HG03575 (cell line): ENCODE data around the gene TAL2.

Experiments
- ATAC-seq: cut with Tn5 transposase; IDR thresholded peaks from one replicate; pipeline ENCODE4 v1.9.1; 2021; ENCODE audit not compliant: unreplicated experiment, insufficient number of reproducible peaks, low FRiP score; ENCODE audit errors: extremely low read depth

The TAL2 gene

DNA sequence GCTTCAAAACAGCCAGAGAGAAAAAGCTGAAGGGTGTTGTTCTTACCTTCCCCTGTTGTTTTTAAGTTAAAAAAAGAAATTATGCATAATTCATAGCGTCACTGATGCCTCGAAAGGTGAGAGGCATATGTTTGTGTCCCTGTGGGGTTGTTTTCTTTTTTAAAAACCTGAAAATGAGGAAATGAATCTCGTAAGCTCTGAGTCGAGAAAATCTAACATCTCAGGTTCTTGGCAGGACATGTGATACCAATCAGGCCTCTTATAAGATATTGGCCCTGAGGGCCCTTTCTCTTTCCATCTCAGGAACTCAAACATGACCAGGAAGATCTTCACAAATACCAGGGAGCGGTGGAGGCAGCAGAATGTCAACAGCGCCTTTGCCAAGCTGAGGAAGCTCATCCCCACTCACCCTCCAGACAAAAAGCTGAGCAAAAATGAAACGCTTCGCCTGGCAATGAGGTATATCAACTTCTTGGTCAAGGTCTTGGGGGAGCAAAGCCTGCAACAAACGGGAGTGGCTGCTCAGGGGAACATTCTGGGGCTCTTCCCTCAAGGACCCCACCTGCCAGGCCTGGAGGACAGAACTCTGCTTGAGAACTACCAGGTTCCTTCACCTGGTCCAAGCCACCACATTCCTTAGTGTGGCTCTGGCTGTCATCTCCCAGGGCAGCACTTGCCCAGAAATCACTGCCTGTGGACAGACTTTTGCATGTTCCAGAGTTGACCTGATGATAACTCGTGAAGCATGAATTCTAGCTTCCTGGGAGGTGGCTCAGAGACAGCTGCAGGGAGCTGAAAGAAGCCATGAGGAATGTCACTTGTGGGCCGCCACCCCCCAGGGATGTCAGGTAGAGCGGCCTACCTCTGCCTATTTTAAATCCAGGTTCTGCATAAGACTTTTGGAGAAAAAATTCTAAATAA lies at the start of gene TAL2:
TSS of gene TAL2 (plus strand) at position 274 of the 921 bp plus-strand sequence. CDS start at position 314, 40 bp downstream.
- no peak for ATAC-seq

DNA sequence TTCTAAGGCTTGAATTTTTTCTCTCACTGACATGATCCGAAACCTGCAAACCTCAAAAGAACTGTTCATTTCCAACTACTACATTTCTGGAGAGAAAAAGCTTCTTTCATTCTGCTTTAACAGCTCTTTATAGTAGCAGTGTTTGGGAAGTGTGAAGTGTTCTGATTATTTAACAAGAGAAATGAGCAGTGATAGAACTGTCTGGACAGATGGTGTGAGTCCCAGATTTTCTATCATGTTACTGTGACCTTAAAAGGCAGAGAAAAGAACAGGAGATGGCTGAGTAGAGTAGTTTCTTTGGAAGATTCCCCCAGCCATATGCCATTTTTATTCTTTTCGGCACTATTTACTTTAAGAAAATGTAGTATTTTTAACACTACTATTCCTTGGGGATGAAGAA lies 41.3 kb upstream of the TAL2 start:
- no peak for ATAC-seq

DNA sequence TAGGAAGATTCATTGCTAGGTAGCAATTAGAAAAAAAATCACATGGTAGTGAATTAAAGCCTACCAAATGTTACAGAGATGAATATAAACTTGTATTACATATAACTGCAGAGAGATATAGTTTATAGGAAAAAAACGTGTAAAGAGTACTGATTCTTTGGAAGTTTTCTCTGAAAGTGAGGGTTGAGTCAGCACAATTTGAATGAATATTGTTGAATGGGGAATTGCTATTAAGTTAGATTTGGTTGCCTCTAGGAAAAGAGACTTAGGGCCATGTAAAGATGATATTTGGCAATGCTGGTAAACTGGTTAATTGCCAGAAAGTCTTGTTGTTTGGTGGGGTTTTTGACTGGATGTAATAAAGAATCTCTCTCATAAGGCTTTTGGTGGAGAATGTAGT lies 37.2 kb upstream of the TAL2 start:
- ATAC-seq, result no peak

DNA sequence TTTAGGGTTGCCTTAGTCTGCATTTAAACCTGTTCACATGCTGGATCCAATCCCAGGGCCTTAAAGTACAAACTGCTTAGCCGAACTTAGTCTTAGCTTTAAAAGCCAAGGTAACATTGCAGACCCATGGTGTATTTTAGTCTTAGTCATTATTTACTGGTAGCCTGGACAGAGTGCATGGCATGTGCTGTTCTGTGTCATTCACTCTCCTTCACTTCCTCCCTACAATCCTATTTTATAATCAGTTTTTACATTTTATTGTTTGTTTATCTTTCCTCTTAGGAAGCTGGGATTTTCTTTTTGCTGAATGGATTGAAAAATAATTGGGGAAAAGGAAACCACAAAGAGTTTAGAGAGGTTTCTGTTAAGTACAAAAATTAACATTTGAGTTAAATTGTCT lies 29.4 kb upstream of the TAL2 start:
- no peak for ATAC-seq

DNA sequence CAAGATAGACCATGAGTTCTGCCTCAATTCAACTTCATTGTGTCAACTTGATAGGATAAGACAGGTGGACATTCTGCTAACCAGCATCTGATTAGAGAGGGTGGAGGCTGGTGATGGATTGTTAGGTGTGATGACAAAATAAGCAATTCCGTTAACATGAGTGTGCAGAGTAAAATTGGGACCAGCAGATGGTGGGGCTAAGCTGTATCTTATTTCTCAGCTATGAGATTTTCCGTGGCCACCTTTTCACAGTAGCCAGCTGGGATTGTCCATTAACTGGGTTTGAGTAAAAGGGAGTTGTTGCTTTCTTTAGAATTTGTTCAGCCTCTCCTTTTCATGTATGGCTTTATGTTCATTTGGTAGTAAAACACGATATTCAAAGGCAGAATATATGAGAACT lies 28.8 kb upstream of the TAL2 start:
- ATAC-seq, result no peak

DNA sequence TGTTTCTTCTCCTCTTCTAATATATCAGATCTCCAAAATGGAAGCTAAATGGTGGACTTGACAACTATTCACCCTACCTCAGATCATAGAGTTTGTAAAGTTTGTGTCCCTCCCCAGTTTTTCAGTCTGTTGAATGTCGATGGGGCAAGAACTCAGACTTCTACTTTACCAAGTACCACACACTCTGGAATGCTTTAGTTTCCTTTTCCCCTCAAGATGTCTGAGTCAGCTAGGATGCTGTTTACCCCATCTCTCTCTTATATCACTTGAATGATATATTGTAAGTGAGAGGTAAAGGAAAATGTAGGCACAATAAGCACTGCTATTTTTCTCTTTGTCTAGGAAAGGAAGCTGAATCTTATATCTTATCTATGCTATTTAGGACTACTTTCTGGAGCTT lies 25.9 kb upstream of the TAL2 start:
- no peak for ATAC-seq

DNA sequence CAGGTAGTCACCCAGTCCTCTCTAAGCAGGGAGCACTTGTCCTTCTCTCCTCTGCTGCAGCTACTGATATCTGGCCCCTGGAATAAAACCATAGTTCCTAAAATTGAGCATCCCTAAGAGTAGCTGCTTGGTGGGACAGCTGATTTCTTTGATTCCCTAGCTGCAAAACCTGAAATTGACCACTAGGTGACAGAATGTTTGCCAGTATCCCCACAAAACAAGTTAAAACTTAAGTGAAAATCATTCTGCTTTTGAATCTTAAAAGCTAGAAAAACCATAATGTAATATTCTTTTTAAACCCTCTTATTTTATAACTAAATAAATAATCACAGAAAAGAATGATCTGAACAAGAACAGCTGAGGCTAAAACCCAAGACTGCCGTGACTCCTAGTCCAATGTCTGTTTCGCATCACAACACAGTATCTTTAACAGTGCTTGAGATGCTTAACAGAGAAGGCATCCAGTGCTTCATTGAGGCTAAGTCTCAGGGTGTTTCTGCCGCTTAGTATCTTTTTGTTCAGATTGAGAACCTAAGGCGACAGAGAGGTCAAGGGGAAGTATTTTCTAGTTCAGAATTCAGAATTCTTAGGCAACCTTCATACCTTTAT lies 24.4 kb upstream of the TAL2 start:
- no peak for ATAC-seq

DNA sequence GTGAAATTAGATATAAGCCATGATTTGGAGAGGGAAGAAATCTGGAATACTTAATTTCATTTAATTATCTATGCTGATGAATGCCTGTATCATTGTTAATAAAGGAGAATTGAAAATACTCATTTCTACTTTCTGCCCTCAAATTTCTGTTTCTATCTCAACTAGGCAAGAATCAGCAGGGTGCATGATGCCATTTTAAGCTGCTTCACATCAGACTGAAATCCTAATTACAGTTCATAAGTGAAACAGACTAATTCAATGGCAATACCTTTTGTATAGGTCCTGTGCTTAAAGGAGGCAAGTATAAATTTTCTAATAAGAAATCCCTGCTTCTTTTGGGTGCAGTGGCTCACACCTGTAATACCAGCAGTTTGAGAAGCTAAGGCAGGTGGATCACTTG lies 22.3 kb upstream of the TAL2 start:
- ATAC-seq, result no peak

DNA sequence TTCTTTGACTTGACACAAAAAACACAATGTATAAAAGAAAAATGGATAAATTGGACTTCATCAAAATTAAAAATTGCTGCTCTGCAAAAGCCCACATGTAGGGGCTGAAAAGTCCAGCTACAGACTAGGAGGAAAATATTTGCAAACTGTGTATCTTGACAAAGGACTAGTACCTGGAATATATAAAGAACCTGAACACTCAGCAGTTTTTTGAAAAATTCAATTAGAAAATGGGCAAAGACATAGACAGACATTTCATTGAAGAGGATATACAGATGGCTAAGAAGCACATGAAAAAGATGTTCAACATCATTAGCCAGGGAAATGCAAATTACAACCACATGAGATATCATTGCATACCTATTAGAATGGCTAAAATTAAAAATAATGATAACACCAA lies 18.5 kb upstream of the TAL2 start:
- no peak for ATAC-seq

DNA sequence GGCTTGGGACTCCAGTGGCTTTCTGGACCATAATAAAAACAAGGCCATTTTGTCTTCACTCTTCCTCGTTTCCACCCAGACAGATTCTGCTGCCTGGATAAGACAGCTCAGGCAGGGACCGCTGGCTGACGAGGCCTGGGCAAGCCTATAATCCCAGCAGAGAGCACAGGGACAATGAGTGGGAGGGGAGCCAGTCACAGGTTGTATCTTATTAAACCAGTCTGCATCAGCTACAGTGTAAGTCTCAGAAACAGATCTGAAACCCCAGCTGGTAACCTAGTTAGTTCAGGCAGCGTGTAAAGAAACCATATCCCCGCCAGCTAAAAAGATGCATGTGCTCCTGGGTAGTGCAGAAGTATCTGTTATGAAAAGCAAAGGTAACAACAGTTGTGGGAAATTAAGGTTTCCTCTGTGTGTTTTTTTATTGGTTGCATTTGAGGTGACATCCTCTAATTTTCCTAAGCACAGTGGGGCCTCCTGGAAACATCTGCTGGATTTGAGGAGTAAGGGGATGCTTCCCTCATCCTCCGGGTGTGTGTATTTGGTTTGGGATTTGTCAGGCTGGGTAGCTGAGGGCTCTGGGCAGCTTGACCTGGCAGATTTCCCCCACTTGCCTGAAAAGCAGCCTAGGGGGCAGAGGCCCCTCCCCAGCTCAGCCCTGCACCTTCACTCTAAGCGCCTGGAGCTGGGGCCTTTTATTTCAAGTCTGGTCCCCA lies 15.2 kb upstream of the TAL2 start:
- no peak for ATAC-seq

DNA sequence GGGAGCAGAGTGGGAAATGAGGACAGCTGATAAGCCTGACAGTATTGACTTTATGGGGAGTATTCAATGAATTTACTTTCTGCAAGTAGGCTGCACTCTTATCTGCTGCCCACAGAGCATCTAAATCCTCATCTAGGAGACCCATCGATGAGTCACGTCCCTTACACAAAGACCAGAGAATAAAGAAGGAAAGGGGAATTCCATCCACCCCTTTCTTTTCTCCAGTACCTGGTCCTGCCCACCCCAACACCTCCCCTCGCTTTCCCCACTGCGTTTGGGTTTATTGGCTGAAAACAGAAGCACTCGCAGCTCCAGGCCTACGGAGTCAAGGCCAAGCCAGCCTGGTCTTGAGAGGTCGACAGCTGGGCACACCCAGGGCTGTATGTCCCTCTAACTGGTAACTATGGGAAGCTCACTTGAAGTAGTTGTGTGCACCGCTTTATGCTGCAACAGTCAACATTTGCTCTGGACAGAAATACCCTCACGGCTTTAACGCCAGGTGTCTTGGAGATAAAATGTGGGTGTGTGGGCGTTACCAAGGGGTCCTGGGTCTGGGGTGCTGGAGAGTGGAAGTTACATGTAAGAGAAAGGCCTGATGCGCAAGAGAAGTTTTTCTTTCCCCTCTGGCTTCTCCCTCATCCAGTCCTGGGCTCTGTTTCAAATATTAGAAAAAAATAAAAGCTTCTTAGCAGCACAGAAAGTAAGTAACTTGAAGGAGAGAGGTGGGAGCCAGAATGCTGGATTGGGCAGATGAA lies 14.5 kb upstream of the TAL2 start:
- ATAC-seq, result no peak

DNA sequence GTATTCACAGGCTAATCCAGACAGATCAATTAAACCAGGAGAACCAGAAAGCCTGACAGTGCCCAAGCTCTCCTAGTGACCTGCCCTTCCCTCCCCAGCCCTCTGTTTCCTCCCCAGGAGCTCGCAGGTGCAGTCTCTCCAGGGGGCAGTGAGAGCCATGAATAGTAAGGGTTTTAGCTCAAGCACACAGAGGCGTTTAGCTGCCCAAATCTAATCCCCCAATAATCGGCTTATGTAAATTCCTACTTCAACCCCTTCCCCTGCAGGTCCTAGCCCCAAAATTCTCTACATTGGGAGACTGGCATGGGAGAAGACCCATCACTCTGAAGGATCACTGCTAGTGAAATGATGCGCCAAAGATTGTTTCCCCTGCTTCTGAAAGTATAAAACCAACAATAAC lies 10.5 kb upstream of the TAL2 start:
- no peak for ATAC-seq

DNA sequence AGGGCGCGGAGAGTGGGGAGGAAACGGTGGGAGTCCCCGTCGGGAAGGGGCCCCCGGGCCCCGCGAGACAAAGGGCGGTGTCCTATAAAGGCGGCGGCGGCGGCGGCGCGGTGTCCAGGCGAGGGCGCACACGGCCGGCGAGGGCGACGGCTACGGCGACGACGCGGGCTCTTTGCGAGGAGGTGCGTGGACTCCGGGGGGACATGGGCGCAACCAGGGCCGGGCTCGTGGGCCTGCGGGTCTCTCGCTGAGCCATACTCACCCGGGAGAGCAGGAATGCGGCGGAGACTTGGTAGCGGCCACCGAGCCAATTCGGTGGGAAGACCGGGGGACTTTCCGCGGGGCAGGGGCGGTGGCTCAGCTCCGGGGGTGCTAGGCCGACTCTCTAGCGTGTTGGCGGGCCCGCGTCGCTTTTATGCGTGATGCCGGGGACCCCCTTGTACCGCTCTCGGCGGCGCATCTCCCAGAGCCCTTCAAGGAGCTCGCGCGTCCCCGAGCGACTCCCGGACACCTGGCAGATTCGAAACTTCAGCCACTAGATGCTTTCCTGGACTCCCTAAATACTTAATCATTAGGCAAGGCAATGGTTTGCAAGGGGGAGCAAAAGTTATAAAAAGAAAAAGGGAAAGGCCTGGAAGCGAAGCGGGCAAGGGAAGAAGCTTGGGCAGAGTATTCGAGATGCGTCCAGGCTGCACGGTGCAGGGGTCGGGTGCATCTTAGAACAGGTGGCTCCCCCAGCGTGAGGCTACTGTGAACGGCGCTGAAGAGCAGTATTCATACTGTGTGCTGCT lies 5.9 kb upstream of the TAL2 start:
- ATAC-seq, result no peak

DNA sequence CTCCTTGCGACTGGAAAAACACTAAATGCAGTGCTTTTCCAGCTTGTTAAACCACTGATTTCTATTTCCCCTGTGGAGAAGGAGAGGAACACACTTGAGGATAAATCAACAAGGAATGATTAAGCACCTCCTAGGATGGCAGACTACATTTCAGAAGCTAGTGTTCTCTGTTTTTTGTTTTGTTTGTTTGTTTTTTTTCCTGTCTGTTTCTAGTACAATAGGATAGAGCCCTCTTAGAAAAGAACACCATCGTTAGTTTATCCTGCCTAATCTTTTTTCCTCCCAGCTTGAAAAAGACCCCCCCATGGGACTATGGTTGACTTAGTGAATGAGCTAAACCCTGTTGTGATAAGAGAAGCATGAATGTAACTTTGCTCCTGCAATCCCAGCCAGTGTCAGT lies 3.9 kb upstream of the TAL2 start:
- ATAC-seq, result no peak

DNA sequence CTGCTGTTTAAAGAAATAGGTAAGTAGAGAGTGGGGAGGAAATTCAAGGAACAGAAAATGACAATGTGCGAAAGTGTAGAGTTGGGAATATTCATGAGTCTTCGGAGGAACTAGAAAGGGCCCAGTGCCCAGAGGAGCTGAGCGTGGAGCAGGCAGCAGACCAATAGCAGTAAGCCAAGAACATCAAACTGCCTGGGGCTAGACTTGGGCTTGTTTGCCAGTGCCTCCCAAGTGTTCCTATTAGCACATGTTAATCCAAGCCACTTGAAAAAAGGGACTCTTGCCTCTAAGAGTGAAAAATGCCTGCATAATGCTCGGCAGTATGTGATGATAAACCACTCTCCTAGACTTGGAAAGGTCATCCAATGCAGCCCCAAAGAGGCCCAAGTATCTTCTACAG lies 1.2 kb upstream of the TAL2 start:
- no peak for ATAC-seq

DNA sequence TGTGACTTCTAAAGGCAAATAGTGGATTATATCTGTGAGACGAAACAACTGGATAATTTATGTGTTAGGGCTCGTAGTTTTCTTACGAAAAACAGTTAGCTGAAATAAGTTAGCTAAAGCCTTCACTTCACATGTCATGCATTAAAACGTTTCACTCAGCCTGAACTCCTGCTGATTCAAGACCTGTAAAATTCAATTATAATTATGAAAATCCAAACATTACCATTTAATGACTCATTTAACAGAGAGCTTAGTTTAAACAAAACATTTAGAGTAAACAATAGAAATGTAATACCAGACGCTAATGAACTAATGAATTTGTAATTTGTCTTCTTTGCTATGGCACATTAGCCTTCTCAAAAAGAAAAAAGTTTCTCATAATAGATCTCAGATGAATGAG lies 1.7 kb downstream of the TAL2 start:
- no peak for ATAC-seq

DNA sequence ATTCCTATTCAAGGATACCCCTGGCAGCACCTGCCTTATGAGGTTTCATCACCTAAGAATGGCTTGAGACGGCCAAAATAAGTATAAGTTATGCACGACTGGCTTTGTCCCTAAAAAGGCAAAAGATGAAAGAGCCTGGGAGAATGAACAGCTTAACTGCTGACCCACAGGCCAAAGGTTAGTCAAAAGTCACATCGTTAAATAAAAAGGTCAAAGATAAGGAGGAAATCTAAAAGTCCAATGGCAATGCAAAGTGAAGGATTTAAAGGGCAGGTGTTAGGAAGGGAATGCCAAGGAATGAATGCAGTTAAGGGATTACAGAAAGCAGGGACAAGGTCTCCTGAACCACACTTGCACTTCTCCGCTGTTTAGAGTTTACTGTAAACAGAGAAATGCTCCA lies 5.6 kb downstream of the TAL2 start:
- no peak for ATAC-seq

DNA sequence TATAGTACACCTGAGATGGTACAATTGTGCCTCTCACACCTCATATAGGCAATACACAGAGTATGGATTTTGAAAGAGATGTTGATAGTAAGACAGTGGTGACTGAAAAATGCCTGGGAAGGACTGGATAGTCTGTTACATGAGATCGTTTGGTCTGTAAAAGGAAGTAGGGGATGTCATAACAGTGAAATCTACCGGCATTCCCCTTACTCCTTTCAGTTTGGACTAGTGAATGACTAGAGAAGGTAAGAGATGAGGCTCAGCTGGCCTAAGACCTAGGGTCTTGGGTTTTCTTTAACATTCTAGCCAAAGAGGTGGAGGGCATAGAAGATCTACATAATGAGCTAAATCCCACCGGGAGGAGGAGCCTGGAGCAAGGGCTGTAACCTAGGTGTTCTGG lies 8.1 kb downstream of the TAL2 start:
- ATAC-seq, result no peak

DNA sequence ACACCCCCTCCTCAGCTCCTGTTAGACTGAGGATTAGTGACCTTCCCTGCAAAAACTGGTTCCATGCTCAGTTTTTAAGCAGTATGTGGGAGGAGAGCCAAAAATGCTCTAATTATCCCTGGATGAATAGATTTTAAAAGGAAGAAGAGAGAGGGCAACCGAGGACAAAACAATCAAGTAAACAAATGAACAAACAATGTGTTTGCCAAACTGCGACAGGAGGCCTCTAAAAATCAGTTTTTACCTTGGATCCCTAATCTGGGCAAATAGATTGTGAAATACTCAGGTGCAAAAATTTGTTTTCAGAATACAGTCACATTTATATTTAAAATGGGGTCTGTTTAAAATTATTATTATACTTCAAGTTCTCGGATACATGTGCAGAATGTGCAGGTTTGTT lies 8.5 kb downstream of the TAL2 start:
- no peak for ATAC-seq
